ENCODE measurements around the gene DYSF.

- no peak for TF ChIP-seq CTCF (IDR thresholded peaks at IDR 0.05)
- no peak for TF ChIP-seq EZH2 (IDR thresholded peaks at IDR 0.05; ENCODE audit: borderline replicate concordance, insufficient read depth, low read depth, low read length, poor library complexity, severe bottlenecking)
Observed at GRCh38 chr2:71469403-71470398, 16.3 kb downstream of the DYSF start.

All from B cell (primary cell).